HFFc6 (cell line): Measurements from ENCODE around the gene TMBIM1. TPM values are rescaled to one million over a fixed set of nuclear protein-coding genes. Genes with fewer than 3 reads are reported as not detected.
A peak's percentile ranks its signal among the peaks of the same experiment; 100 is the strongest.

Experiments
- DNase-seq: peaks from one replicate; pipeline ENCODE4 v3.0.0-alpha.2; 2018
- H3K27ac Mint-ChIP-seq: 2 replicates; pipeline ENCODE4 v1.8.0; 2020; ENCODE audit warnings: mild to moderate bottlenecking, mixed read lengths
- H3K27me3 Mint-ChIP-seq: 2 replicates; pipeline ENCODE4 v1.8.0; 2021; ENCODE audit warnings: mild to moderate bottlenecking, moderate library complexity, mixed read lengths; ENCODE audit not compliant: insufficient read depth
- H3K36me3 Mint-ChIP-seq: 2 replicates; pipeline ENCODE4 v1.8.0; 2021; ENCODE audit warnings: low read depth, mixed read lengths
- H3K4me1 Mint-ChIP-seq: 2 replicates; pipeline ENCODE4 v1.8.0; 2020; ENCODE audit warnings: low read depth, mixed read lengths
- H3K4me3 Mint-ChIP-seq: 2 replicates; pipeline ENCODE4 v1.8.0; 2020; ENCODE audit warnings: mild to moderate bottlenecking, moderate library complexity, mixed read lengths
- H3K9me3 Mint-ChIP-seq: 2 replicates; pipeline ENCODE4 v1.8.0; 2020; ENCODE audit warnings: mild to moderate bottlenecking, mixed read lengths
- CTCF ChIP-seq: fragments of 200-600 bp; sonication (generic); IDR thresholded peaks from 2 replicates; pipeline ENCODE4 v1.5.0; 2021; ENCODE audit warnings: antibody characterized with exemption, mild to moderate bottlenecking
- total RNA-seq, 6 experiments: library from RNA; stranded (reverse); fragmentation: NEBNext Ultra II Directional; extraction: Animal tissue kit (Norgen Biotek cat#: 25700); gene quantifications; 2 replicates in 1 of 6; 3 replicates in 5 of 6; pipeline ENCODE4 v1.2.3, GENCODE V29; 2021

TMBIM1 gene
- total RNA-seq, 6 experiments from 2014 or later: 163 to 187 (median 176) TPM

- peak overlapping the region; percentile 61 for H3K27ac Mint-ChIP-seq
- H3K9me3 Mint-ChIP-seq: no peaks in the 10 kb centered on the region
- no peak for DNase-seq
- H3K27me3 Mint-ChIP-seq: peaks cover 5% of the 10 kb centered on the region
- no peak overlapping the region for H3K4me3 Mint-ChIP-seq
- H3K4me1 Mint-ChIP-seq: peaks cover 28% of the 10 kb centered on the region
- peaks cover 58% of the 10 kb centered on the region; the same call in 1 of the 2 replicates for H3K36me3 Mint-ChIP-seq
- no peak for TF ChIP-seq CTCF
These were observed 39.6 kb downstream of the TMBIM1 start for GRCh38 chr2:218252509-218253231.

- Mint-ChIP-seq H3K27ac (no peak overlapping the region), H3K4me1 (peaks cover 18% of the 10 kb centered on the region), H3K9me3 (no peaks in the 10 kb centered on the region), H3K27me3 (peaks cover 9% of the 10 kb centered on the region), H3K4me3 (no peak overlapping the region), H3K36me3 (peaks cover 46% of the 10 kb centered on the region; the same call in 1 of the 2 replicates)
- no peak for DNase-seq
- no peak for TF ChIP-seq CTCF
These were observed 42.6 kb downstream of the TMBIM1 start for GRCh38 chr2:218249691-218250090.

GRCh38 chr2:218245214-218245613 lies 47.1 kb downstream of the TMBIM1 start:
- H3K27me3 Mint-ChIP-seq: peaks cover 7% of the 10 kb centered on the region
- DNase-seq: no peak
- H3K4me3 Mint-ChIP-seq: no peak overlapping the region
- H3K4me1 Mint-ChIP-seq: no peaks in the 10 kb centered on the region
- peaks cover 27% of the 10 kb centered on the region for H3K36me3 Mint-ChIP-seq
- H3K9me3 Mint-ChIP-seq: no peaks in the 10 kb centered on the region
- no peak for TF ChIP-seq CTCF
- no peak overlapping the region for H3K27ac Mint-ChIP-seq

- Mint-ChIP-seq H3K4me3 (no peak overlapping the region), H3K27me3 (peaks cover 6% of the 10 kb centered on the region), H3K9me3 (no peaks in the 10 kb centered on the region), H3K27ac (no peak overlapping the region), H3K36me3 (peaks cover 22% of the 10 kb centered on the region), H3K4me1 (no peaks in the 10 kb centered on the region)
- TF ChIP-seq CTCF: no peak
- DNase-seq: no peak
These were observed 47.6 kb downstream of the TMBIM1 start for GRCh38 chr2:218244665-218245064.

- H3K36me3 Mint-ChIP-seq: peaks cover 19% of the 10 kb centered on the region
- H3K4me1 Mint-ChIP-seq: no peaks in the 10 kb centered on the region
- no peaks in the 10 kb centered on the region for H3K9me3 Mint-ChIP-seq
- H3K27ac Mint-ChIP-seq: no peak overlapping the region
- no peak for DNase-seq
- no peak overlapping the region for H3K4me3 Mint-ChIP-seq
- H3K27me3 Mint-ChIP-seq: peaks cover 4% of the 10 kb centered on the region
- no peak for TF ChIP-seq CTCF
These were observed 48.1 kb downstream of the TMBIM1 start for GRCh38 chr2:218244204-218244603.
